GM18861 (cell line): ENCODE results near the gene GEMIN8.

ENCODE experiments used
- ATAC-seq: cut with Tn5 transposase; IDR thresholded peaks from one replicate; pipeline ENCODE4 v1.9.1; 2021; ENCODE audit not compliant: unreplicated experiment

The GEMIN8 gene

GRCh38 chrX:14015941-14016340 lies 13.8 kb downstream of the GEMIN8 start:
- no peak for ATAC-seq

DNA sequence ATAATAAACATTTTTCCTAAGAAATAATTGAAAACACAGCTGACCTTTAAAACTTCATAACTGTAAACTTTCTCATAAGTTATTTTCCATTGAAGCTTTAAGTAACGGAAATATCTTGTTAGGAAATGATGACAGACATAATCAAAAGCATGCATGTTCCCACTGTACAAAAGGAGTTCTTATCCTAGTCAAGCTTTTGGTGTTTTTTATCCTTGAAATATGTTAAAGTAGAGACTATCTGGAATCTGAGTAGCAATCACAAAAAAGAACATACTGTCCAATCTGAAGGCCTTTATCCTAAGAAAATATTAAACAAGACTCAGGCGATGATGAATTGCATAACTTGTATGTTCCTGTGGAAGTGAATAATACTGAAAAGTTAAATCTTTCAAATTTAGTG lies 14.4 kb downstream of the GEMIN8 start:
- no peak for ATAC-seq

GRCh38 chrX:14014526-14014925 lies 15.2 kb downstream of the GEMIN8 start:
- ATAC-seq = no peak

GRCh38 chrX:14013054-14013453 lies 16.6 kb downstream of the GEMIN8 start:
- no peak for ATAC-seq

DNA sequence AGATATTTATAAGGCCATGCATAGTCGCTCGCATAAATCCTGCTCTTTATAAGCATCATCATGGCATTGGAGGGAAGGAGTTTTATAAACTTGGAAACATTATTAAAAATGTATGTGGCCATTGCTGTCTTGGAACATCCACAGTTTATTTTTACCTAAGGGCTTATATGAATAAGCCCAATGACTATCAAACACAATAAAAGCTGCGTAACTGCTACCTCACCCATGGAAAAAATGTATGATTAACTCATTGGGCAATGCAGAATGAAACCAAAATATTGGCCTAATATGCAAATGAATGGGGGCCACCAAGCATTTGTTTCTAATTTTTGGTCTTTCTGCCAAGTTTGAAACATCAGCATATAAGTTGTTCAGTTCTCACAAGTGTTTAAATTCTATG lies 19.1 kb downstream of the GEMIN8 start:
- ATAC-seq = no peak

- ATAC-seq = no peak
Observed at GRCh38 chrX:14006540-14006939, 23.2 kb downstream of the GEMIN8 start.

DNA sequence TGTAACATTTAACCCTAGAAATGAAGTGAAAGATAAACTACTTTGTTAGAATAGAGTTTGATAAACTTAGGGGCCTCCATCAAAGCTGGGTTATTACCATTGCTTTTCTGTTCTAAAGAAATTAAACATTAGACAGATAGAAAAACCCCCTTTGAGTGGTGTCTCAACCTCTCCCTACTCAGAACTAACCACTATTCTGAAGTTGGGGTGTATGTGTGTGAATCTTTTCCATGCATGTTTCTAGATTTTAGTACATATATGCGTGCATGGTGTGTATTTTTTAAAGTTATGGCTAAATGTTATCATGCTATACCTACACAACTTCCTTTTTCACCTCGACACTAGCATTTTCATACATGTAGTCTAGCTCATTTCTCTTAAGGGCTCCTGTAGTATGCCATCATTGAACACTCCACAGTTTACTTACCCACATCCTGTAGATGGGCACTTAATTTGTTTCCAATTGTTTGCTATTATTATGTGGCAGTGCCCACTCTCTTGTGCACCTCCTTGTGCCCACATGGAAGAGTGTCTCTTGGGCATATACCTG lies 25.7 kb downstream of the GEMIN8 start:
- ATAC-seq = no peak

DNA sequence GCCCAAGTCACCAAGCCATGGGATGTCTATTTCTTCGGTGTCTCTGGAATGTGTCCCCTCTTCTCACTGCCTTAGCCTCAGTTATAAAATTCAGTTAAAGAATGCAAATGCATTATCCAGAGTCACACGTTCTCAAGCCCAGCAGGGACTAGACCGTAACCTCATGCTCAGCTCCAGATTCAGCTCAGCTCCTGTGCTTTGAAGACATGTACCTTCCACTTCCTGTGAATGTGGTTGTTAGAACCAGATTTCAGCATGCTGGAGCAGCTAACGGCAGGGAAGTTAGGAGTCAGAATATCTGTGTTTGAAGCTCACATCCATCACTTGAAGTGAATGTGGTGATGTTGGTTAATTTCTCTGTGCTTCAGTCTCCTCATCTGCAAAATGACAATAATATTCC lies 26.7 kb downstream of the GEMIN8 start:
- ATAC-seq = no peak

- no peak for ATAC-seq
Observed at GRCh38 chrX:13996650-13997049, 33.0 kb downstream of the GEMIN8 start.

GRCh38 chrX:13994536-13995080 lies 35.1 kb downstream of the GEMIN8 start:
- ATAC-seq = no peak

DNA sequence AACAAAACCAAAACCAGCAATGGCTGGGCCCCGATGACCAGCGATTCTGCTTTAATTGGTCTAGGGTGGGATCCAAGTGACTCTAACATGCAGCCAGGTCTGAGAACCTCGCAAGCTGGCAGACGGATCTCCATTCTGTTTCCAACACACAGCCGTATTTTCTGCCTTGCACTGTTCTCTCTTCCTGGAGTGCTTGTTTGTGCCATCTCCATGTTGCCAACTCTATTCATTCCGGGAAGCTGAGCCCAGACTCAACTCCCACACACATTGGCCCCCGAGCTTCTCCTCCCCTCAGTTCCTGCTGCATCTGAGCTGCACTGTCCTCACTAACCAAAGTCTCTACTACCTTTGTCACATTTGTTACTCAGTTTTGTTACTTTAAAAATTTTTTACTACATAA lies 35.6 kb downstream of the GEMIN8 start:
- no peak for ATAC-seq

DNA sequence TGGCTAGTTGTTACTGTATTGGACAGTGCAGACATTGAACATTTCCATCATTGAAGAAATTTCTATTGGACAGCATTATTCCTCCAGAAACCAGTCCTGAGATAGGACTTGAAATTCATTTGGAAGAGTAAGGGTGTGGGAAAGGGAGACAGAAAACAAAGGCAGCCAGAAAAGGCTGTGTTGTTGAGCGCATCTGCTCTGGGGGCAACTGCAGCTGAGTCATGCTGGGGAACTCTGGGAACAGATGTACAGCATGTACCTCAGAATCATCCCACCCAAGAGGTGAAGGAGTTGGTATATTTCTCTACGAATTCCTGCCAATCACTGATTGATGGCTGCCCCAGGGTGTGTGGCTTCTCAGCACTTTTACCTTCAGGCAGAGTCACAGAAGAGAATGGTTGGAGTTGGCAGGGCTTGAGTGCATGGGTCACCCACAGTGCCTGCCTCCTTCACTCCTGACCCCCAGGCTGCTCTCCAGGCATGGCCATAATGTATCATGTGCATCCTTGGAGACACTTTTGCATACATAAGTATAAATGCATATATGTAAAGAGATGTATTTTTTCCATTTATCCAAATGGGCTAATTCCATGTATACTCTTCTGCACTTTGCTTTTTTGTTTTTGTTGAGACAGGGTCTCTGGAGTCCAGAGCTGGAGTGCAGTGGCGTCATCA lies 39.4 kb downstream of the GEMIN8 start:
- no peak for ATAC-seq

DNA sequence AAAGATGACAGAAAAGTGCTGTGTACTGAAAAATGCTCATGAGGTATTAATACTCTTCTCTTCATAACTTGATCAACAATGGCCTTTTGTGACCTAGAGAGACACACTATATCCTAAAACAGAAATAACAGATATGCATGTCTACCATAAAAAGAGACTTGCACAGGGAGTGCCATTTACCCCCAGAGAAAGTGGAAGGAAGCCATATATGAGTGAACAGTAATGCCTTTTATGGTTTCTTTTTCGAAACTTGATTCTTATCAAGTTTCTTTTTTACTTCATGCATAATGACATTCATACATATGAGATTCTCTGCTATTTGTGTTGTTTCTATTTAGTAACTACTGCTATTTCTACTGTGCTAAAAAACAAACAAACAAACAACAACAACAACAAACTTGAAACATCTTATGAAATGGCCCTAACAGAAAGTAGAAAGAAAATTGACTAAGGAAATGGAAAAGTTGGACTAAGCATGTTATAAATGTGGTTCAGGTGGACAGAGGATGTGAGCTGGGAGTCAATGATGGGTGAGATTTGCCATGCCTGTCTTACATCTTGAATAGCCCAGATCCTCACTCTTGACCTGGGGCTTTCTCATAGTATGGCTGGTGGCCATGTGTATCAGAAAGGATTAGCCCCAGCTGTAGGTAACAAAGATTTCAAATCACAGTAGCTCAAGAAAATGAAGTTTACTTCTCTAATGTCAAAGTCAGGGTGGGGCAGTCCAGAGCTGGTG lies 43.8 kb downstream of the GEMIN8 start:
- ATAC-seq = no peak

DNA sequence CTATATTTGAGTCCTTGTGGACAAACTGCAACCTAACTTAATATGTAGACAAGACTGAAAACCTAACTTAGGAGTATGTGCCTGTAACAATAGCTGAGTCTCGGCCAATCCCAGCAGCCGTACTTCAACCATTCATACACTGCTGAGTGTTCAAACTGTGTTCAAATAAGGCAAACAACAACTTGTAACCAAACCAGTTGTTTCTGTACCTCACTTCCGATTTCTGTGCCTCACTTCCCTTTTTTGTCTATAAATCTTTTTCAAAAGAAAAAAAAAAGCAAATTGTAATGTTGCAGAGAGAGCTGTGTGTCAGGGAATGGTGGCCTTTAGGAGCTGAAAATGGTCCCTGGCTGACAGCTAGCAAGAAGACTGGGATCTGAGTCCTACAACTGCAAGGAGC lies 46.0 kb downstream of the GEMIN8 start:
- no peak for ATAC-seq

GRCh38 chrX:13968198-13968597 lies 61.5 kb downstream of the GEMIN8 start:
- no peak for ATAC-seq

- no peak for ATAC-seq
Observed at GRCh38 chrX:13967636-13968035, 62.1 kb downstream of the GEMIN8 start.

- ATAC-seq = no peak
Observed at GRCh38 chrX:13966793-13967125, 62.9 kb downstream of the GEMIN8 start.

DNA sequence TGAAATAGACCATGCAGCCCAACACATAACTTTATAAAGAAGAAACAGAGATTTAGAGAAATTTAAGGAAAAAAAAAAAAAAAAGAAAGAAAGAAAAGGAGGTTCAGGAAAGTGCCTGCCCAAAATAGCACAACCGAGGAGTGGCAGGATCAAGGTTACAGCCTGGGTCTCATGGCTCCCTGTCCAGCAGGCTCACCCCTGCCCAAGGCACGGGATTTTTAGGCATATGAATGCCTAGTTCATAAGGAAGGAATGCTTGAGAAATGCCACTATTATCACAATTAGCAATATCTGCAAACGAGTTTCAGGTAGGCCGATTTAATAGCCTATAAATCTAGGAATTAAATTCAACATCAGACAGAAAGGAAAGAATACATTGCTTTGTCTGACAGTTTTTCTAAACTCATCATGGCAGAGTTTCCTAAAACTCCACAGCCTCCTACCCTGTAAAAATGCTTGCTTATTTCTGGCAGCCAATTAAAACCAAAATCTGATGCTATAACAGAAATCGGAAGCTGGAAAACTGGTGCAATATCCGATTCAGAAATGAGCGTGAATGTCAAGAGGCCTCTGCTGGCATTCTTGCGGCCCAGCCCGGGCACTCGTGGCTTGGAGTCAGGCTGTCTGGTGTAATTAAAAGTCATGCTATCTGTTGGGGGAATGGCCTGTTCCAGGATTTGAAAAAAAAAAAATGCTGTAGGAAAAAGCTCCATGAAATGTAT lies 63.5 kb downstream of the GEMIN8 start:
- no peak for ATAC-seq

GRCh38 chrX:13965531-13965930 lies 64.2 kb downstream of the GEMIN8 start:
- ATAC-seq = no peak

- no peak for ATAC-seq
Observed at GRCh38 chrX:13956998-13957397, 72.7 kb downstream of the GEMIN8 start.
